ENCODE measurements around the gene KIAA1671.
A peak's percentile ranks its signal among the peaks of the same experiment; 100 is the strongest.

GRCh38 chr22:25110846-25111578 is 158.5 kb downstream of the KIAA1671 start:
- TF ChIP-seq CTCF (IDR thresholded peaks at IDR 0.05 in 8 of 11, conservative IDR thresholded peaks at IDR 0.05 in 3 of 11) (peak in 9 of 11 experiments; percentile 14 to 62 (median 39)), POLR2A (IDR thresholded peaks at IDR 0.05) (no peak)

Data from spleen (tissue), 7 donors.